ENCODE results near the gene ANKRA2.
A peak's percentile ranks its signal among the peaks of the same experiment; 100 is the strongest.

Gene ANKRA2

GRCh38 chr5:73605223-73606087, 40.0 kb upstream of the ANKRA2 start:
- TF ChIP-seq, protein P1, sequence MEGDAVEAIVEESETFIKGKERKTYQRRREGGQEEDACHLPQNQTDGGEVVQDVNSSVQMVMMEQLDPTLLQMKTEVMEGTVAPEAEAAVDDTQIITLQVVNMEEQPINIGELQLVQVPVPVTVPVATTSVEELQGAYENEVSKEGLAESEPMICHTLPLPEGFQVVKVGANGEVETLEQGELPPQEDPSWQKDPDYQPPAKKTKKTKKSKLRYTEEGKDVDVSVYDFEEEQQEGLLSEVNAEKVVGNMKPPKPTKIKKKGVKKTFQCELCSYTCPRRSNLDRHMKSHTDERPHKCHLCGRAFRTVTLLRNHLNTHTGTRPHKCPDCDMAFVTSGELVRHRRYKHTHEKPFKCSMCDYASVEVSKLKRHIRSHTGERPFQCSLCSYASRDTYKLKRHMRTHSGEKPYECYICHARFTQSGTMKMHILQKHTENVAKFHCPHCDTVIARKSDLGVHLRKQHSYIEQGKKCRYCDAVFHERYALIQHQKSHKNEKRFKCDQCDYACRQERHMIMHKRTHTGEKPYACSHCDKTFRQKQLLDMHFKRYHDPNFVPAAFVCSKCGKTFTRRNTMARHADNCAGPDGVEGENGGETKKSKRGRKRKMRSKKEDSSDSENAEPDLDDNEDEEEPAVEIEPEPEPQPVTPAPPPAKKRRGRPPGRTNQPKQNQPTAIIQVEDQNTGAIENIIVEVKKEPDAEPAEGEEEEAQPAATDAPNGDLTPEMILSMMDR (IDR thresholded peaks at IDR 0.05; ENCODE audit: low read depth, low read length, missing control alignments): no peak
- in situ Hi-C loops (cut with HindIII; ENCODE audit: low pct_ligation_motif_present, low sequenced_read_pairs): no loop called here
- DNase-seq: peak; percentile 62
- Histone ChIP-seq H3K36me3 (replicated peaks) (no peaks in the 10 kb centered on the region), H3K4me3 (ENCODE audit: low read depth, low read length) (no peak overlapping the region), H3K27me3 (replicated peaks) (no peaks in the 10 kb centered on the region), H3K27ac (peak overlapping the region; percentile 60)

DNA sequence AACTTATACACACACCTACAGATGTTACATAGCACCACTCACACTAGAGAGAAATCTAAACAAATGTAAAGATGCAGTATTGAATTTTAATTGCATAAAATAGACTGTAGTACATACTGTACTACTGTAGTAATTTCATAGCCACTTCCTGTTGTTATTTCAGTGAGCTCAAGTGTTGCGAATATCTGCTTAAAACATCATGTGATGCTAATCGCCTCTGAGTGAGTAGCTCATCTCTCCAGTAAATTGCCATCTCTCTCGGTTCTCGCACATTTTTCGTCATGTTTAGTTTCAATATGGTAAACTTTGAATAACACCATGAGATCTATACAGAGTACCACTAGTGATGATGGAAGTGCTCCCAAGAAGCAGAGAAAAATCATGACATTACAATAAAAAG, 38.6 kb upstream of the ANKRA2 start:
- no peaks in the 10 kb centered on the region for H3K36me3 ChIP-seq (replicated peaks)
- TF ChIP-seq, protein P1 (IDR thresholded peaks at IDR 0.05; ENCODE audit: low read depth, low read length, missing control alignments): no peak
- peak overlapping the region; percentile 72 for H3K27ac ChIP-seq
- in situ Hi-C loops (cut with HindIII; ENCODE audit: low pct_ligation_motif_present, low sequenced_read_pairs): no loop called here
- no peak overlapping the region for H3K4me3 ChIP-seq (ENCODE audit: low read depth, low read length)
- peak; percentile 44 for DNase-seq
- H3K27me3 ChIP-seq (replicated peaks): no peaks in the 10 kb centered on the region

- Histone ChIP-seq H3K36me3 (replicated peaks) (no peaks in the 10 kb centered on the region), H3K27ac (no peak overlapping the region), H3K27me3 (replicated peaks) (no peaks in the 10 kb centered on the region), H3K4me3 (ENCODE audit: low read depth, low read length) (no peak overlapping the region)
- in situ Hi-C loops (cut with HindIII; ENCODE audit: low pct_ligation_motif_present, low sequenced_read_pairs): loop anchor here (25.0 kb wide), 1 partner anchor 188 kb away; no protein-coding TSS in a partner anchor
- TF ChIP-seq, protein P1 (IDR thresholded peaks at IDR 0.05; ENCODE audit: low read depth, low read length, missing control alignments): no peak
- no peak for DNase-seq
These were observed 33.9 kb upstream of the ANKRA2 start for GRCh38 chr5:73599380-73599779.

- Histone ChIP-seq H3K27me3 (replicated peaks) (no peaks in the 10 kb centered on the region), H3K4me3 (ENCODE audit: low read depth, low read length) (no peak overlapping the region), H3K36me3 (replicated peaks) (no peaks in the 10 kb centered on the region), H3K27ac (no peak overlapping the region)
- TF ChIP-seq, protein P1 (IDR thresholded peaks at IDR 0.05; ENCODE audit: low read depth, low read length, missing control alignments): peak; percentile 78
- in situ Hi-C loops (cut with HindIII; ENCODE audit: low pct_ligation_motif_present, low sequenced_read_pairs): loop anchor here (25.0 kb wide), 1 partner anchor 190 kb away; no protein-coding TSS in a partner anchor
- DNase-seq: peak; percentile 49
These were observed 31.4 kb upstream of the ANKRA2 start for GRCh38 chr5:73596705-73597328.

- H3K27ac ChIP-seq: peak overlapping the region; percentile 57
- DNase-seq: no peak
These were observed 27.1 kb upstream of the ANKRA2 start for GRCh38 chr5:73592551-73592950.

More at GRCh38 chr5:73592551-73592950, 27.1 kb upstream of the ANKRA2 start:
- Histone ChIP-seq H3K4me3 (ENCODE audit: low read depth, low read length) (no peak overlapping the region), H3K36me3 (replicated peaks) (no peaks in the 10 kb centered on the region), H3K27me3 (replicated peaks) (no peaks in the 10 kb centered on the region)
- in situ Hi-C loops (cut with HindIII; ENCODE audit: low pct_ligation_motif_present, low sequenced_read_pairs): loop anchor here (25.0 kb wide), 1 partner anchor 195 kb away; no protein-coding TSS in a partner anchor
- TF ChIP-seq, protein P1 (IDR thresholded peaks at IDR 0.05; ENCODE audit: low read depth, low read length, missing control alignments): no peak
